DMS 273 treated with DMSO at 0.1 percent for 48 hours (cell line): ENCODE data around the gene ZEB2.
"Not testable (repeated sequence)": the region's sequence is repeated elsewhere in the genome, so short reads cannot be mapped to it uniquely, and the experiment has no call there.

Experiments used
- DNase-seq: peaks from one replicate; lab custom pipeline; 2025; lab: John Stamatoyannopoulos, UW

Gene ZEB2

GRCh38 chr2:144383571-144384100 is 136.3 kb downstream of the ZEB2 start:
- no peak for DNase-seq

- no peak for DNase-seq
Measured at GRCh38 chr2:144382849-144383248, 137.1 kb downstream of the ZEB2 start.

GRCh38 chr2:144381716-144382115 is 138.2 kb downstream of the ZEB2 start:
- no peak for DNase-seq

GRCh38 chr2:144379851-144380311 is 140.0 kb downstream of the ZEB2 start:
- peak; percentile 90 for DNase-seq

GRCh38 chr2:144378551-144378950 is 141.4 kb downstream of the ZEB2 start:
- DNase-seq: no peak

GRCh38 chr2:144377914-144378313 is 142.0 kb downstream of the ZEB2 start:
- no peak for DNase-seq

GRCh38 chr2:144376926-144377325 is 143.0 kb downstream of the ZEB2 start:
- DNase-seq: no peak

GRCh38 chr2:144376460-144376859 is 143.5 kb downstream of the ZEB2 start:
- DNase-seq: no peak

GRCh38 chr2:144374163-144374661 is 145.7 kb downstream of the ZEB2 start:
- DNase-seq: no peak

- DNase-seq: no peak
Measured at GRCh38 chr2:144372410-144373080, 147.4 kb downstream of the ZEB2 start.

GRCh38 chr2:144370937-144371584 is 148.9 kb downstream of the ZEB2 start:
- DNase-seq: no peak

- no peak for DNase-seq
Measured at GRCh38 chr2:144369416-144369815, 150.5 kb downstream of the ZEB2 start.

- DNase-seq: no peak
Measured at GRCh38 chr2:144366825-144367429, 153.0 kb downstream of the ZEB2 start.

GRCh38 chr2:144364944-144365738 is 154.8 kb downstream of the ZEB2 start:
- DNase-seq: no peak

- DNase-seq: not testable (repeated sequence)
Measured at GRCh38 chr2:144364247-144364646, 155.7 kb downstream of the ZEB2 start.

- DNase-seq: no peak
Measured at GRCh38 chr2:144362401-144362800, 157.5 kb downstream of the ZEB2 start.

GRCh38 chr2:144361742-144362141 is 158.2 kb downstream of the ZEB2 start:
- DNase-seq: no peak

- DNase-seq: no peak
Measured at GRCh38 chr2:144359684-144360083, 160.2 kb downstream of the ZEB2 start.

GRCh38 chr2:144358979-144359541 is 160.9 kb downstream of the ZEB2 start:
- DNase-seq: no peak

GRCh38 chr2:144358374-144358964 is 161.4 kb downstream of the ZEB2 start:
- no peak for DNase-seq
